ENCODE measurements around the gene ATP6V1G3.
"Not testable (repeated sequence)": the region's sequence is repeated elsewhere in the genome, so short reads cannot be mapped to it uniquely, and the experiment has no call there.

Gene ATP6V1G3

DNA sequence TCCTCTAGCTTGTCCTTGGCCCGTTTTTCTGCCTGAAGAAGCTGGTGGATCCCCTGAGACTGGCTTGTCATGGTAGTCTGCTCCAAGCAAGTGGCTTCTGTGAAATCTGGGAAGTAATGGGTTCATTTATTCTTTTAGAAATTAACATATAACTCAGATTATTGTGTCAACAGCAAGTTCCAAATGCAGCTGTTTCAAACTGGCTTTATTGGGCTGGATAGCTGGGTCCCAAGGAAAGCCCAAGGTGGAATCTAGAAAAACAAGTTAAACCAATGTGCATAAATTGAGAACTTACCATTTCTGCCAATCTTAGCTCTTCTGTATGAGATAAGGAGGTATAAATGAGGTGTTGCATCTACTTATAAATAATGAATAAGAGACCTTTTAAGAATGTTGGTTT is at the start of gene ATP6V1G3:
TSS of gene ATP6V1G3 (minus strand) at position 101 of the 400 bp plus-strand sequence. CDS start at position 71, 30 bp downstream.
- no peak for DNase-seq (ENCODE audit: low spot score)
- no peak for TF ChIP-seq CTCF (IDR thresholded peaks at IDR 0.05; ENCODE audit: extremely low read depth, missing control alignments)

DNA sequence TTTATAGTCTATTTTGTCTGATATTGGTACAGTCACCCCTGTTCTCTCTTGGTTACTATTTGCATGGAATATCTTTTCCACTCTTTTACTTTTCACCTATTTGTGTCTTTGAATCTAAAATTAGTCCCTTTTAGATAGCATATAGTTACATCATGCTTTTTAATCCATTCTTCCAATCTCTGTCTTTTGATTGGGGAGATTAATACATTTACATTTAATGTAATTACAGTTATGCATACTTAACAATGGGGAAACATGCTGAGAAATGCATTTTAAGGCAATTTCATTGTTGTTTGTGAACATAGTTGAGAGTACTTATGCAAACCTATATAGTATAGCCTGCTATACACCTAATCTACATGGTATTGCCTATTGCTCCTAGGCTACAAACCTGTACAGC is 48.4 kb upstream of the ATP6V1G3 start:
- no peak for DNase-seq (ENCODE audit: low spot score)
- TF ChIP-seq CTCF (IDR thresholded peaks at IDR 0.05; ENCODE audit: extremely low read depth, missing control alignments), result no peak

- TF ChIP-seq CTCF (IDR thresholded peaks at IDR 0.05; ENCODE audit: extremely low read depth, missing control alignments), result no peak
- DNase-seq (ENCODE audit: low spot score), result no peak
Measured at GRCh38 chr1:198584163-198584562, 43.7 kb upstream of the ATP6V1G3 start.

- not testable (repeated sequence) for DNase-seq (ENCODE audit: low spot score)
Measured at GRCh38 chr1:198583209-198583802, 42.8 kb upstream of the ATP6V1G3 start.

GRCh38 chr1:198577444-198577843 is 37.0 kb upstream of the ATP6V1G3 start:
- TF ChIP-seq CTCF (IDR thresholded peaks at IDR 0.05; ENCODE audit: extremely low read depth, missing control alignments), result no peak
- no peak for DNase-seq (ENCODE audit: low spot score)

- peak; percentile 15 for DNase-seq (ENCODE audit: low spot score)
- TF ChIP-seq CTCF (IDR thresholded peaks at IDR 0.05; ENCODE audit: extremely low read depth, missing control alignments), result no peak
Measured at GRCh38 chr1:198575798-198576641, 35.5 kb upstream of the ATP6V1G3 start.

- no peak for TF ChIP-seq CTCF (IDR thresholded peaks at IDR 0.05; ENCODE audit: extremely low read depth, missing control alignments)
Measured at GRCh38 chr1:198575292-198575691, 34.8 kb upstream of the ATP6V1G3 start.

More at GRCh38 chr1:198575292-198575691, 34.8 kb upstream of the ATP6V1G3 start:
- no peak for DNase-seq (ENCODE audit: low spot score)

All from GM20000 (cell line).